Activated CD4-positive, CD25-positive, alpha-beta regulatory T cell (primary cell): ENCODE results near the gene PCSK4.
"Not testable (repeated sequence)": the region's sequence is repeated elsewhere in the genome, so short reads cannot be mapped to it uniquely, and the experiment has no call there.

Experiments used
- DNase-seq, 4 experiments: peaks; one replicate each; lab custom pipeline; 2025; lab: John Stamatoyannopoulos, UW

The PCSK4 gene

GRCh38 chr19:1490311-1491113 is at the start of gene PCSK4:
PCSK4 (minus strand) TSS chr19:1490350; CDS start chr19:1490346, 4 bp downstream.
- peak; percentile 94 to 98 (median 96) for DNase-seq

GRCh38 chr19:1539749-1540148 is 49.6 kb upstream of the PCSK4 start:
- DNase-seq, result not testable (repeated sequence)

- no peak for DNase-seq
Observed at GRCh38 chr19:1538978-1539377, 48.8 kb upstream of the PCSK4 start.

- DNase-seq, result not testable (repeated sequence)
Observed at GRCh38 chr19:1535699-1536098, 45.5 kb upstream of the PCSK4 start.

- DNase-seq, result no peak
Observed at GRCh38 chr19:1534972-1535371, 44.8 kb upstream of the PCSK4 start.

- no peak for DNase-seq
Observed at GRCh38 chr19:1533510-1534150, 43.5 kb upstream of the PCSK4 start.

GRCh38 chr19:1532003-1532402 is 41.9 kb upstream of the PCSK4 start:
- no peak for DNase-seq

GRCh38 chr19:1531587-1531986 is 41.4 kb upstream of the PCSK4 start:
- DNase-seq, result no peak

- not testable (repeated sequence) for DNase-seq
Observed at GRCh38 chr19:1530856-1531255, 40.7 kb upstream of the PCSK4 start.

GRCh38 chr19:1529430-1529816 is 39.3 kb upstream of the PCSK4 start:
- no peak for DNase-seq

- no peak for DNase-seq
Observed at GRCh38 chr19:1528596-1529429, 38.7 kb upstream of the PCSK4 start.

GRCh38 chr19:1527650-1528309 is 37.6 kb upstream of the PCSK4 start:
- DNase-seq, result no peak

GRCh38 chr19:1526979-1527649 is 37.0 kb upstream of the PCSK4 start:
- DNase-seq, result no peak

GRCh38 chr19:1526066-1526778 is 36.1 kb upstream of the PCSK4 start:
- DNase-seq, result no peak

GRCh38 chr19:1525343-1525742 is 35.2 kb upstream of the PCSK4 start:
- DNase-seq, result no peak

- DNase-seq, result no peak
Observed at GRCh38 chr19:1524972-1525325, 34.8 kb upstream of the PCSK4 start.

GRCh38 chr19:1524287-1524971 is 34.3 kb upstream of the PCSK4 start:
- DNase-seq, result no peak

- DNase-seq, result no peak
Observed at GRCh38 chr19:1523412-1524286, 33.5 kb upstream of the PCSK4 start, which contains the start of gene PLK5. PLK5 (plus strand) TSS chr19:1524077; CDS start chr19:1526997, 2,920 bp downstream.

GRCh38 chr19:1522838-1523237 is 32.7 kb upstream of the PCSK4 start:
- DNase-seq, result no peak
